SK-N-SH (cell line): ENCODE measurements around the gene COPZ1. TPM values are rescaled to one million over a fixed set of nuclear protein-coding genes. Genes with fewer than 3 reads are reported as not detected.

ENCODE experiments used
- CTCF ChIA-PET: fragments of 300-600, 350-600 bp; formaldehyde crosslinking; extraction: SDS; loops from one replicate; lab custom pipeline; 2021; lab: Yijun Ruan, JAX
- POLR2A ChIA-PET: fragments of 350-600 bp; sonication (Branson Sonifier 250); formaldehyde crosslinking; extraction: SDS; loops from one replicate; lab custom pipeline; 2020; ENCODE audit warnings: antibody characterized with exemption, inconsistent platforms; lab: Yijun Ruan, JAX
- DNase-seq: peaks from one replicate; pipeline ENCODE4 v3.0.0; 2012
- H2AFZ ChIP-seq: fragments of 200-600 bp; sonication (generic); 2 replicates; pipeline ENCODE4 v1.8.1; 2016; ENCODE audit warnings: antibody characterized with exemption, mild to moderate bottlenecking, low read depth
- H3F3A ChIP-seq: fragments of 200-600 bp; sonication (generic); replicated peaks from 2 replicates; pipeline ENCODE3; 2016; ENCODE audit warnings: antibody characterized with exemption, mild to moderate bottlenecking; ENCODE audit not compliant: insufficient read depth
- H3K27ac ChIP-seq, 2 experiments: fragments of 200-500 bp in 1 of 2; fragments of 200-600 bp in 1 of 2; sonication (Bioruptor generic) in 1 of 2; sonication (generic), shearing (Covaris generic) in 1 of 2; 2 replicates each; pipeline versions ENCODE4 v1.5.1 to v1.6.1; 2014 to 2016; ENCODE audit warnings: low read depth in 2 of 2, inconsistent platforms in 1 of 2, low read length in 1 of 2, mild to moderate bottlenecking in 1 of 2, mixed read lengths in 1 of 2
- H3K27me3 ChIP-seq: fragments of 200-600 bp; sonication (generic), shearing (Covaris generic); 2 replicates; pipeline ENCODE4 v1.6.1; 2016; ENCODE audit warnings: mixed run types; ENCODE audit not compliant: insufficient read depth
- H3K36me3 ChIP-seq, 2 experiments: fragments of 200-500 bp in 1 of 2; fragments of 200-600 bp in 1 of 2; sonication (Bioruptor generic) in 1 of 2; sonication (generic) in 1 of 2; replicated peaks in 1 of 2; 2 replicates each; pipeline versions ENCODE3 to v1.5.1; 2014 to 2016; ENCODE audit warnings: low read length in 1 of 2, mild to moderate bottlenecking in 1 of 2; ENCODE audit not compliant: insufficient read depth in 2 of 2, control insufficient read depth in 1 of 2
- H3K4me1 ChIP-seq, 2 experiments: fragments of 200-500 bp in 1 of 2; fragments of 200-600 bp in 1 of 2; sonication (Bioruptor generic) in 1 of 2; sonication (generic), shearing (Covaris generic) in 1 of 2; 2 replicates each; pipeline versions ENCODE4 v1.5.1 to v1.6.1; 2014 to 2016; ENCODE audit warnings: low read depth in 1 of 2, low read length in 1 of 2, mixed run types in 1 of 2; ENCODE audit not compliant: insufficient read depth in 2 of 2, control insufficient read depth in 1 of 2
- H3K4me2 ChIP-seq: fragments of 200-600 bp; sonication (generic), shearing (Covaris generic); 2 replicates; pipeline ENCODE4 v1.6.1; 2017; ENCODE audit warnings: mixed run types
- H3K4me3 ChIP-seq, 2 experiments: fragments of 200-500 bp in 1 of 2; fragments of 200-600 bp in 1 of 2; sonication (Bioruptor generic) in 1 of 2; sonication (generic), shearing (Covaris generic) in 1 of 2; 2 replicates each; pipeline versions ENCODE4 v1.5.1 to v1.8.1; 2014 to 2016; ENCODE audit warnings: low read depth in 2 of 2, inconsistent platforms in 1 of 2, low read length in 1 of 2, mild to moderate bottlenecking in 1 of 2, mixed read lengths in 1 of 2, moderate library complexity in 1 of 2
- H3K79me2 ChIP-seq: fragments of 200-600 bp; sonication (generic); 2 replicates; pipeline ENCODE4 v1.8.1; 2017; ENCODE audit warnings: mild to moderate bottlenecking; ENCODE audit not compliant: insufficient read depth
- H3K9ac ChIP-seq: fragments of 200-600 bp; sonication (generic); 2 replicates; pipeline ENCODE4 v1.6.1; 2017; ENCODE audit warnings: mixed run types
- H3K9me2 ChIP-seq: fragments of 200-600 bp; sonication (generic); 2 replicates; pipeline ENCODE4 v1.6.1; 2017; ENCODE audit warnings: mixed run types
- H3K9me3 ChIP-seq: fragments of 200-600 bp; sonication (generic); 2 replicates; pipeline ENCODE4 v1.6.1; 2017; ENCODE audit warnings: mixed run types, mild to moderate bottlenecking, moderate library complexity
- H4K20me1 ChIP-seq: fragments of 200-600 bp; sonication (generic); 2 replicates; pipeline ENCODE4 v1.6.1; 2017; ENCODE audit warnings: mild to moderate bottlenecking, mixed run types; ENCODE audit not compliant: insufficient read depth
- CHD2 ChIP-seq: fragments of 150-350 bp; IDR thresholded peaks from 2 replicates; pipeline ENCODE4 v1.6.1; 2018; ENCODE audit warnings: low read length; ENCODE audit not compliant: partially characterized antibody
- CTCF ChIP-seq: fragments of 200-600 bp; sonication (generic); IDR thresholded peaks from 2 replicates; pipeline ENCODE4 v1.6.1; 2017; ENCODE audit warnings: antibody characterized with exemption, mild to moderate bottlenecking, moderate library complexity
- ELF1 ChIP-seq: IDR thresholded peaks from 2 replicates; pipeline ENCODE4 v1.4.0; 2012
- EP300 ChIP-seq, 2 experiments: IDR thresholded peaks; 2 replicates each; pipeline versions ENCODE4 v1.4.0 to v1.6.1; 2012; ENCODE audit warnings: borderline replicate concordance in 1 of 2, low read depth in 1 of 2, low read length in 1 of 2
- GABPA ChIP-seq: IDR thresholded peaks from 2 replicates; pipeline ENCODE4 v1.4.0; 2012; ENCODE audit warnings: low read depth, mild to moderate bottlenecking
- GATA2 ChIP-seq: sonication (generic); formaldehyde crosslinking; IDR thresholded peaks from 2 replicates; pipeline ENCODE4 v1.5.0; 2020; ENCODE audit warnings: mild to moderate bottlenecking, missing genetic modification reagents
- IRF3 ChIP-seq: fragments of 150-350 bp; IDR thresholded peaks from 2 replicates; pipeline ENCODE4 v1.6.1; 2016; ENCODE audit warnings: mild to moderate bottlenecking, low read depth, low read length
- MAX ChIP-seq: IDR thresholded peaks from 2 replicates; pipeline ENCODE4 v1.4.0; 2012; ENCODE audit warnings: low read depth
- MEF2A ChIP-seq: IDR thresholded peaks from 2 replicates; pipeline ENCODE4 v1.4.0; 2012; ENCODE audit warnings: low read depth, borderline replicate concordance
- MXI1 ChIP-seq: IDR thresholded peaks from 2 replicates; pipeline ENCODE4 v1.6.1; 2012; ENCODE audit warnings: mild to moderate bottlenecking, low read depth, low read length, improper control_type of control experiment
- PBX3 ChIP-seq: IDR thresholded peaks from 2 replicates; pipeline ENCODE4; 2012
- POLR2AphosphoS5 ChIP-seq: IDR thresholded peaks from 2 replicates; pipeline ENCODE4 v1.6.1; 2012; ENCODE audit warnings: low read depth, low read length
- RAD21 ChIP-seq: IDR thresholded peaks from 2 replicates; pipeline ENCODE4 v1.6.1; 2012; ENCODE audit warnings: mild to moderate bottlenecking, low read length
- RFX5 ChIP-seq: IDR thresholded peaks from 2 replicates; pipeline ENCODE4 v1.6.1; 2012; ENCODE audit warnings: mild to moderate bottlenecking, improper control_type of control experiment, low read length
- RXRA ChIP-seq: IDR thresholded peaks from 2 replicates; pipeline ENCODE4 v1.4.0; 2012; ENCODE audit warnings: low read depth, mild to moderate bottlenecking, borderline replicate concordance
- SIN3A ChIP-seq: IDR thresholded peaks from 2 replicates; pipeline ENCODE4 v1.6.1; 2012; ENCODE audit warnings: low read depth, mild to moderate bottlenecking, low read length, moderate library complexity, borderline replicate concordance
- SMC3 ChIP-seq: IDR thresholded peaks from 2 replicates; pipeline ENCODE4 v1.6.1; 2012; ENCODE audit warnings: low read depth, low read length, improper control_type of control experiment
- TAF1 ChIP-seq: IDR thresholded peaks from 2 replicates; pipeline ENCODE4 v1.6.1; 2012; ENCODE audit warnings: low read depth, mild to moderate bottlenecking, low read length, moderate library complexity, borderline replicate concordance
- TEAD4 ChIP-seq: IDR thresholded peaks from 2 replicates; pipeline ENCODE4 v1.4.0; 2012; ENCODE audit warnings: mild to moderate bottlenecking, borderline replicate concordance; ENCODE audit not compliant: insufficient read depth
- WGBS: methylation state at CpG from one replicate; pipeline ENCODE4 v1.1.6; 2017; ENCODE audit warnings: low lambda C conversion rate; 5-methylcytosine and 5-hydroxymethylcytosine counted together
- polyA plus RNA-seq, 3 experiments: library from polyadenylated mRNA; depleted of rRNA; stranded (reverse); fragments of >200 nt; gene quantifications; 2 replicates each; pipeline ENCODE4 v1.2.3, GENCODE V29; 2012

COPZ1 gene
- polyA plus RNA-seq, 1 of the 3 experiments (the other 2 are of a cell fraction): 111 TPM

GRCh38 chr12:54389134-54389508, 64.2 kb downstream of the COPZ1 start:
- H3K4me1 ChIP-seq: peaks cover 0 to 47% of the 10 kb centered on the region in 2 experiments; a peak in 1 of 4 replicates
- no peak for DNase-seq
- no peak overlapping the region for H3K4me3 ChIP-seq
- H3K36me3 ChIP-seq: no peaks in the 10 kb centered on the region
- H3K79me2 ChIP-seq: no peaks in the 10 kb centered on the region
- POLR2A ChIA-PET: no interaction called here
- no peaks in the 10 kb centered on the region for H3K9me2 ChIP-seq
- peaks cover 6% of the 10 kb centered on the region for H3F3A ChIP-seq
- CTCF ChIA-PET: interaction anchor here (1.3 to 3.9 kb wide), 3 partner anchors 10 to 15 kb away, joined by 4 to 23 read pairs (median 5); no protein-coding TSS in a partner anchor
- 83% methylated on average over 2 of the region's 3 CpGs for WGBS
- TF ChIP-seq MEF2A (no peak), GATA2 (CRISPR knock-in tag) (no peak), RXRA (no peak), CHD2 (no peak), MXI1 (no peak), MAX (no peak), ELF1 (no peak), POLR2AphosphoS5 (no peak), SIN3A (no peak), SMC3 (no peak), TAF1 (no peak), RFX5 (no peak), CTCF (no peak), GABPA (no peak)
- TF ChIP-seq, all 33 proteins: peak for 0
- H3K9me3 ChIP-seq: no peaks in the 10 kb centered on the region
- H3K9ac ChIP-seq: no peak overlapping the region
- no peak overlapping the region for H2AFZ ChIP-seq
- no peaks in the 10 kb centered on the region for H4K20me1 ChIP-seq
- H3K27ac ChIP-seq: no peak overlapping the region
- no peaks in the 10 kb centered on the region for H3K27me3 ChIP-seq
- no peak overlapping the region for H3K4me2 ChIP-seq

- Histone ChIP-seq H3K27me3 (no peaks in the 10 kb centered on the region), H3K9me2 (no peaks in the 10 kb centered on the region), H3K27ac (no peak overlapping the region), H2AFZ (no peak overlapping the region), H3F3A (peaks cover 6% of the 10 kb centered on the region), H3K9ac (no peak overlapping the region), H3K9me3 (no peaks in the 10 kb centered on the region), H3K36me3 (peaks cover 0 to 4% of the 10 kb centered on the region in 2 experiments), H4K20me1 (no peaks in the 10 kb centered on the region), H3K4me2 (no peak overlapping the region), H3K4me1 (peaks cover 0 to 41% of the 10 kb centered on the region in 2 experiments; a peak in 1 of 4 replicates), H3K4me3 (no peak overlapping the region), H3K79me2 (no peaks in the 10 kb centered on the region)
- 97% methylated on average over 5 of the region's 5 CpGs for WGBS
- ChIA-PET CTCF (interaction anchor here (0.6 to 3.9 kb wide), 4 partner anchors 9 to 57 kb away, joined by 3 to 23 read pairs (median 4); no protein-coding TSS in a partner anchor), POLR2A (no interaction called here)
- DNase-seq: no peak
- TF ChIP-seq CHD2 (no peak), GABPA (no peak), IRF3 (no peak), CTCF (no peak), TAF1 (no peak), RAD21 (no peak), TEAD4 (no peak), EP300 (IDR thresholded peaks at IDR 0.05; ENCODE audit: borderline replicate concordance in 1 of 2, low read depth in 1 of 2, low read length in 1 of 2) (no peak), MAX (no peak), PBX3 (no peak), ELF1 (no peak), MEF2A (no peak), MXI1 (no peak), GATA2 (CRISPR knock-in tag) (no peak), RFX5 (no peak)
Observed at GRCh38 chr12:54389607-54390175, 64.8 kb downstream of the COPZ1 start.
